Activated CD4-positive, CD25-positive, alpha-beta regulatory T cell (primary cell): Measurements from ENCODE around the gene GPD1.

ENCODE experiments used
- DNase-seq, 4 experiments: peaks; one replicate each; lab custom pipeline; 2025; lab: John Stamatoyannopoulos, UW

The GPD1 gene

GRCh38 chr12:50103767-50104321 is at the start of gene GPD1:
Gene GPD1, plus strand, starts transcription at chr12:50104008. Its CDS starts 43 bp downstream, at chr12:50104051.
- DNase-seq, result no peak

GRCh38 chr12:50055831-50056638 is 47.8 kb upstream of the GPD1 start:
- DNase-seq, result peak in 2 of 4 experiments; percentile 13 to 40

- no peak for DNase-seq
Observed at GRCh38 chr12:50056639-50056976, 47.2 kb upstream of the GPD1 start.

- DNase-seq, result peak in 1 of 4 experiments; percentile 29
Observed at GRCh38 chr12:50057000-50057841, 46.6 kb upstream of the GPD1 start, which contains the start of gene ASIC1. Gene ASIC1, plus strand, starts transcription at chr12:50057596. Its CDS starts 1,171 bp downstream, at chr12:50058767.

- DNase-seq, result no peak
Observed at GRCh38 chr12:50057896-50058670, 45.7 kb upstream of the GPD1 start.

- no peak for DNase-seq
Observed at GRCh38 chr12:50058743-50059312, 45.0 kb upstream of the GPD1 start.

- peak in 1 of 4 experiments; percentile 33 for DNase-seq
Observed at GRCh38 chr12:50059440-50060119, 44.2 kb upstream of the GPD1 start.

GRCh38 chr12:50060120-50060468 is 43.7 kb upstream of the GPD1 start:
- no peak for DNase-seq

- DNase-seq, result no peak
Observed at GRCh38 chr12:50061171-50061570, 42.6 kb upstream of the GPD1 start.

GRCh38 chr12:50061946-50062686 is 41.7 kb upstream of the GPD1 start:
- DNase-seq, result no peak

GRCh38 chr12:50062728-50063460 is 40.9 kb upstream of the GPD1 start:
- no peak for DNase-seq

- no peak for DNase-seq
Observed at GRCh38 chr12:50065726-50066310, 38.0 kb upstream of the GPD1 start.

GRCh38 chr12:50066402-50066801 is 37.4 kb upstream of the GPD1 start:
- DNase-seq, result no peak

- DNase-seq, result no peak
Observed at GRCh38 chr12:50069069-50069468, 34.7 kb upstream of the GPD1 start.

- DNase-seq, result no peak
Observed at GRCh38 chr12:50069539-50069938, 34.3 kb upstream of the GPD1 start.

- peak; percentile 31 to 35 (median 32) for DNase-seq
Observed at GRCh38 chr12:50070314-50071060, 33.3 kb upstream of the GPD1 start.

- DNase-seq, result no peak
Observed at GRCh38 chr12:50072198-50072907, 31.5 kb upstream of the GPD1 start.

- DNase-seq, result no peak
Observed at GRCh38 chr12:50073206-50073605, 30.6 kb upstream of the GPD1 start.
